Right lobe of liver (tissue), 4 donors: Measurements from ENCODE around the gene OTOP3.
"Not testable (repeated sequence)": the region's sequence is repeated elsewhere in the genome, so short reads cannot be mapped to it uniquely, and the experiment has no call there.

Source experiments
- CTCF ChIP-seq, 4 donors: fragments of 200-600 bp in 3 of 4; fragments of 450-650 bp in 1 of 4; IDR thresholded peaks; one replicate each; pipeline versions ENCODE4 v1.5.1 to v1.8.0; 2016 to 2022; ENCODE audit warnings: antibody characterized with exemption in 4 of 4, mild to moderate bottlenecking in 2 of 4
- POLR2A ChIP-seq: fragments of 450-650 bp; IDR thresholded peaks from one replicate; pipeline ENCODE4 v1.6.1; 2017; ENCODE audit warnings: antibody characterized with exemption, mild to moderate bottlenecking
- donor health status: DM: no; HTN: no; CAD: no.
- donor health status: DM: no; HTN: no; CAD: no.
- donor health status: DM: no; HTN: yes; CAD: no.

DNA sequence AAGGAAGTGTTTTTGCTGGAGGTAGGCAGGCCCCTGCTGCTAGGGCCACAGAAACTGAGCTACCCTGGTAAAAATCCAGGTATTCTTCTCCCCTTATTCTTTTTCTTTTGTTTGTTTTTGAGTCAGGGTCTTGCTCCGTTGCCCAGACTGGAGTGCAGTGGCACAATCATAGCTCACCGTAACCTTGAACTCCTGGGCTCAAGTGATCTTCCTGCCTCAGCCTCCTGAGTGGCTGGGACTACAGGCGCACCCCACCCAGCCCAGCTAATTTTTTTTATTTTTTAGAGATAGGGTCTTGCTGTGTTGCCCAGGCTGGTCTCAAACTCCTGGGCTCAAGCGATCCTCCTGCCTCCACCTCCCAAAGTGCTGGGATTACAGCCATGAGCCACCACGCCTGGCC is 33.8 kb downstream of the OTOP3 start:
- TF ChIP-seq CTCF (IDR thresholded peaks at IDR 0.05); POLR2A: not testable (repeated sequence)
